GM03348 (cell line): ENCODE data around the gene PKP1.

Source experiments
- DNase-seq: peaks from one replicate; pipeline ENCODE4 v3.0.0; 2012; ENCODE audit warnings: low spot score

The PKP1 gene

DNA sequence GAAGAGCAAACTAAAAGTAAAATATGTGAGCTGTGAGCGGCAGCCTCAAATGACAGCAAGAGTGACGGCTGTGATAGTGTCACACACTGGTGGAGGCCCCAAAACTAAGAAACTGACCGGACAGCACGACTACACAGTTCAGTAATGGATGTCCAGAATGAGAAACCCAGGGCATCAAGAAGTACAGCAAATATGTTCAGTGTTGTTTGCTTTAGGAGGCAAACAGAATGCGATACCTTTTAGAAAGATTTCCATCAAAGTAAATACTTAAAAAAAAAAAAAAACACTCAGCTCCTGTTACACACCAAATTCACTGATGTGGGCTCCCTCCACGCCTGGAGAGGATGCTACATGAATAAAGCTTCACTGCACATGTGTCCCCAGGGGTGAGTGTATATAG, 1.1 kb upstream of the PKP1 start:
- DNase-seq: no peak

DNA sequence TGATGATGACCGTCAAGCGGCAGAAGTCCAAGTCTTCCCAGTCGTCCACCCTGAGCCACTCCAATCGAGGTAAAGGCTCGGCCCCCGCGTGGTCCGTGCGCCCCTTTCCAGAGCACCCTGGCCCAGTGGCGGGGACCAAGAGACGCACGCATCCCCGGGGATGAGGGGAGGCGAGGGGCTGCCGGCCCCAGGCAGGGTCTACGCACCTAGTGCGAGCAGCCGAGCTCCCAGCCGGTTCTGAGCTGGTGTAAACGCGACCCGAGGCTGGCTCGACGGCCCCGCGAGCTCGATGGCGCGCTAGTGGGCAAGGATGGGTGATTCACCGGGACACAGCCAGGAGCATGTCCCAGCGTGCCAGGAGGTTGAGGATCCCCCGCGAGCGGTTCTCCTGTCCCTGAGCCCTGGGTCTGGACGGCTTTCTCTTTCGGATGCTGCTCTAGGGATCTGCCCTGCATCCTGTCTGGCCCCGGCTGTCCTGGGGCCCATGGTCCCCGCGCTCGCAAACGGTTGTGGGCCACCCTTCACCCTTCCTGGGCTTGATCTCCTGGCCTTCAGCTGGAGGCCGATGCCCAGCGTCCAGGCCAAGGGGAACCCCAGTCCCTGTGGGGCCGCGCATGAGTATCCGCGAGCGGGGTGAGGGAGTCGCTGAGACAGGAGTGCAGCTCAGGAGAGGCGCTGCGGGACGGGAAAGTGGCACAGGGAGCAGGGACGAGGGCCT, 689 bp downstream of the PKP1 start:
- DNase-seq: no peak

DNA sequence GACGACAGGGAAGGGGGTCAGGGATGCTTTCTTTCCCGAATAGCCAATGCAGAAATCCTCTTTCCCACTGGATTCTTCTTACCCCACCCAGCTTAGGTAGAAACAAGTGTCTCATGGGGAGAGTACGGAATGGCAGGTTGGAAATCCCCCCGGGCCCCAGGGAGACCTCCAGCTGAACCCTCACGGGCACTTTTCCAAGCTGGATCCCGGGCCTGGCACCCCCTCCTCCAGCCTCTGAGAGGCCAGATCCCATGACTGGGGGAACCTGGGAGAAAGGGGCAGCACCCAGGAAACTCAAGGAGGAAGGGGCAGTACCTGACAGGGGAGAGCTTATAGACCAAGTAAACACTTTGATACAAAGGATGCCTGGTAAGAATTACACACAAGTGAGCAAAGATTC, 1.3 kb downstream of the PKP1 start:
- no peak for DNase-seq

DNA sequence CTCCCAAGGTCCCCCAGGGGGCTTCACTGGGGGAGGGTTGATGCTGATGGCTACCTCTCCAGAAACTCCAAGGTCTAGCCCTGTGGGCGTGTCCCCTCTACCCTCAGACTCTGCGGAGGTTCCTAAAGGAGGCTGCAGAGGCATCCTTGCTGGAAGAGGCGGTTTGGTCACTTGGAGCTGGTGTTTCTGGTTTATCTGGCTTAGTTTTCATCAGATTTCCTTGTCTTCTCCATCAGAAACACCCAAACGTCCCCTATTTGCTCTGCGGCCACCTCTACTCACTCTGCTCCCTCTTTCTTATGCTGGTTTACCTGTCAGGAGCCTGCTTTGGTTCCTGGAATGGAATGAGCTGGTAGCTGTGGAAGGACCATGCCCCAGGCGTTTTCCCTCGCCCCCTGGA, 2.5 kb downstream of the PKP1 start:
- no peak for DNase-seq

DNA sequence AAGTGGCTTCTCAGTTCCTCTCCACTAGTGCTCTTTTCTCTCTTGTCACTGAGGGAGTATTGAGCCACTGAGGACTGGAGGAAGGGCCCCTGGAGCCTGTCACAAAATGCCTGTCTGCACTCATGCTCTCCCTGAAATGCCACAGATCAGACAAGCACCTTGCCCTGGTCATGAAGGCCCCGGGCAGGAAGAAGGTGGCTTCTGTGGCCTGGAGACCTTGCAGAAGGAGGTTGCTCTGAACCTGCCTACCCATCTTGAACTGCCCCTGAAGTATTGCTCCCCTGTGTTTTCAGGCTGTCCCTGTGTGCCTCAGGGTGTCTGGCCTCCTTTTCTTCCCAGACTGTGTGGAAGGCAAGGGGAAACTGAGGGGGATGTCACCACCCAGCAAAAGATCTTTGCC, 3.1 kb downstream of the PKP1 start:
- DNase-seq: no peak

DNA sequence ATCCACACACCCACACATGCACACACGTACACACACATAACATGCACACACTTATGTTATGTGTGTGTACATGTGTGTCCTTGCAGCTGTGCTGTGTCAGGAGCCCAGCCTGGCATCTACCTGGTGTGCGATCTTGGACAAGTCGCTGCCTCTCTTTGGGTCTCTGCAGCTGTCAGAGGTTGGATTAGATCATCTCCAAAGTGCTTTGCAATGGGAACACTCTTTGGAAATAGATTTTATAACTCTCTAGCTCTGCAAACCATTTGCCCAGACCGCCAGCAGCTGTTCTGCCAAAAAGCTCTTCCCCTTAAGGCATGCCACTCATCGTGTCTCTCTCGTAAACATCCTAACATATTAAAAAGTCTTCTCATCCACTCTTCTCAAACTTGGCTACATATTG, 4.7 kb downstream of the PKP1 start:
- DNase-seq: no peak

DNA sequence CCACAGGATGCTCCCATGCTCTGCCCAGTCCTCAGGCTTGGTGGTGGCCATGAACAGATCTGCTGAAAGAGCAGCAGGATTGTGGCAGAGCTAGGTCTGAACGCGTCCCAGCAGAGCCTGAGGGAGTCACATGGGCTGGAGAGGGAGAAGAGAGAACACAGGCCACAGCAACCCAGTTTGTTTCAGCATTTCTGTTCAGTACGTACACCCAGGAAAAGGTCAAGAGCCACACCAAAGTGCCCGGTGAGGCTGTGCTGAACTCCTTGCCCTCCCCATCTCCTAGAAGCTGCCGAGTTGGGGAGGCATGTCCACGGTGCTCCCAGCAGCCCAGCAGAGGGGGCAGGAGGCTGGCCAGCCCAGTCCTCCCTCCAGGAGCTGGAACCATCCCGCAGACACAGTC, 5.5 kb downstream of the PKP1 start:
- no peak for DNase-seq

DNA sequence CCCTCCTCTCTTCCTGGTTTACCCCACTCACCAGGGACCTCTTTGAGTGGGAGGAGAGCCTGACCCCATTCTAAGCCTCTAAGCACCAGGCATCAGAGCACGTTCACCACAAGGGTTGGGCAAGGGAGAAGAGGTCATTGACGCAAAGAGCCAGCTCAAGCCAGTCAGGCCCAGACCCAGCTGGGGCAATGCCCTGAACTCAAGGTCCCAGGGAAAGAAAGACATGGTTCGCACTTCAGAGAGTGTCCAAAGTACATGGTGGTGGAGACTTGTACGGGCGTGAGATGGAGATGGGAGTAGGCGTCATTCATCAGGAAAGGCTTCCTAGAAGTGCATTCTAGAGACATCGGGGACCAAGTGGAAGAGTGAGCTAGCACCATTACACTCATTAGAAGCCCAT, 7.2 kb downstream of the PKP1 start:
- no peak for DNase-seq

DNA sequence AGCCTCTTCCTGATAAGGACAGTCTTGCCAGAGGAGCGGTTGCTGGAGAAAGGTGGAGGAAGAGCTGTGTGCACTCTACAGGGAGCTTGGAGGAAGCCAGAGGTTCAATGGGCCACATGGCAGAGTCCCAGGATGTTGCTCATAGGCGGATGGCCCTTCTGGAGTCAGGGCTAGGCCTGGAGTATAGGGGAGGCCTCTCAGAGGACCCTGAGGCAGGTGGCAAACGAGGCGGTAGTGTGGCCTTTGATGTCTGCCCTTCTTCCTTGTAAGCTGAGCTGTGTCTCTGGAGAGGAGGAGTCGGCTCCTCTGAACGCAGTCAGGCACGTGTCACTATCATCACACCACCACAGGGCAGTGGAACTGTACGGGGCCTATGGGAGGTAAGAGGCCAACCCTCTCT, 8.6 kb downstream of the PKP1 start:
- no peak for DNase-seq

DNA sequence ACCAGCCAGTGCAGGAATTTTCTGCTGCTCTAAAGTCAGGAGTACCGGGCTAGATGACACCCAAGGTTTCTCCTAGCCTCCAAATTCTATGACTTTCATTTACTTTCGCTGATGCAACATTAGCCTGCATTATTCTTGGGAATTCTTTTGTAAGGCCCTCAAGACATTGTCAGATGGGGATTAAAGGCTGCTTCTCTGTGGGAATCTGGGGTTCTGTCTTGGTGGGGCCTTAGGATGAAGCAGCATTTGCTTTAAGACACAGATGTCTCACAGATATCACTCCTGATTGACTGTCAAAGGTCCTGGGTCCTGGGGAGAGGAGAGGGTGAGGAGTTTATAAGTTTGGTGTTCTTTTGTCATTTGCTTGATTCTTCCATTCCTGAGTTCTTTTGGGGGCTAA, 11.6 kb downstream of the PKP1 start:
- no peak for DNase-seq

DNA sequence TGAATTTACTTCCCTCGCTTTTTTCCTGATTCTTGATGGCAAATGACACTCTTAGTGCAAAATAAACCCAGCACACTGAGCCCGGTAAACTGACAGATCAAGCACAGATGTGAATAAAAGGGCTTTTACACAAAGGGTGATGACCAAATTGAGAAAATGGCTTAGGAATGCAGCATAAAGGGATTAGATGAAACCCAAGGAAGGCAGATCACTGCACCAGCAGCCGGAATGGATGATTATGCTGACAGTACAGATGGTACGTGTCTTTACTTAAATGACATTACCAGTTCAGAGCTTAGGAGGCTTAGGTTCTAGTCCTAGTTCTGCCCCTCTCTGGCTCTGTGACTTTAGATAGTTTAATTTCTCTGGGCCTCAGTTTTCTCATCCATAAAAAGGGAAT, 12.0 kb downstream of the PKP1 start:
- DNase-seq: peak; percentile 39

DNA sequence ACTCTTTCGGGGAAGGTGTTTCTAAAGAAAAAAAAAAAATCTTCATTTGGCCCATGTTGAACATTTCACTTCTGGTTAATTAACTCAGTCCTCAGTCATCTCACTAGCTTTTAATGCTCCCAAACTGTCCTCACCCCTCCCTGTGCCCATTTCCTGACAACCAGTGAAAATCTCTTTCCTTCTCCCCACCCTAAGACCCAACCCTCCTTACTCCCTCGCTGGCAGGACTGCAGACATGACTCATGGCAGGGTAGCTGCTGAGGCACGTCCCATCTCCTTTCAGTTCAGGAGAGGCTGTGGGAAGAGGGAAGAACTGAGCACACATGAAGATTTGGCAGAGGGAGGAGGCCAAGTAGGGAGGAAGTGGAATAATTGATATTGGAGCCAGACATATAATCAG, 12.6 kb downstream of the PKP1 start:
- peak; percentile 84 for DNase-seq

DNA sequence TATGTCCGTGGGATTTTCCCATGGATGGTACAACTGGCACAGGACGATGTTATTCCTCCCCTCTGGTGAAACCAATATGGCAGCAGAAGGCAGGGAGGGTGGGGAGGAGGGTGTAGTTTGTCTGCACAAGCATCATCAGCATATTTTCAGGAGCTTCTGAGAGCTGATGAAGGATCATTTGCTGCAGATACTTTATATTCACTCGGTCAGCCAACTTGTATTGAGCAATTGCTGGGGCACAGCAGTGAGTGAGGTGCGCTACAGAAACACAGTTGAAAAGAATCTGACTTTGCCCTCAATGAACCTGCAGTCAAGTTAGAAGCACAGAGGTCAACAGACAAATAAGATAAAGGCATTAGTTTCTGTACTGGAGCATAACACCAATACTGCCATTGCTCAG, 13.0 kb downstream of the PKP1 start:
- DNase-seq: no peak

DNA sequence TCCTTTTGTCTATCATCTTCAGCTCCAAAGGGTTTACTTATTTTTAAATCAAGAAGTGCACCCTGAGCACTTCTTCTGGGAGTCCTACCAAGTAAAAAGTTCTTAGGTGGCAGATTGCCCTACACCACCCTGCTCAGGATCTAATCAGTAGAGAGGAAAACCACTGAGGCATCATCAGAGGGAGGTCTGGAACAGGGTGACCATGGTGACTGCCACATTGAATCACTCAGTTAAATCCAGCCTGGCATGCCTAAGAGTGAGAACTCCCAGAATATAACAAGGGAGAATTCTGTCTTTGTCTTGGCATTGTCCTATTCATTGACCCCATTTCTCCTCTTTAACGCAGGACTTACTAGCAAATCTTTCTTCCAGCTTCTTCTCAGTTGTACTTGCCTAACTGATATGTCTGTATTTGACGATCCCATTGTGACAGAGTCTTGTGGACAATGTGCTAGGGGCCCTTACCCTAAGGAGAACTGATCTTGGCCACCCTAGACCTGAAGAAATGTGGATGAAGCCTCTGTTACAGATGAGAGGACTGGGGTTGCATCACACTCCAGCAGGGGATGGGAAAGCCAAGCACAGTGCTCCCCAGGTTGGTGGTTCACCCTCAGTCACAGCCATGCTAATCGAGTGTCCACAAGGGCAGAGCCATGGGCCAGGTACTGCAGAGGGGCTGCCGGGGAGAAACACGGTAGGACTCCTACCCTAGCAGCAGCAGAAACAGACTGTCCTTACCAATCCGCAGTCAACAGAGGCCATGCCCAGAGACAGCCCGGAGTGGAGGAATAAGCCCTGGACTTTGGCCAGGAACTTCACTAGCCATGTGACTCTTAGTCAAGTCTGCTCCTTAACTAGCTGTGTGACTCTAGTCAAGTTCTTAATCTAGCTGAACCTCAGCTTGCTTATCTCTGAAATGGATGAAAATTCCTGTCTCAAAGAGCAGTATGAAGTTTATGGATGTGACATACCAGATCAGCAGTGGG, 15.4 kb downstream of the PKP1 start:
- DNase-seq: no peak

DNA sequence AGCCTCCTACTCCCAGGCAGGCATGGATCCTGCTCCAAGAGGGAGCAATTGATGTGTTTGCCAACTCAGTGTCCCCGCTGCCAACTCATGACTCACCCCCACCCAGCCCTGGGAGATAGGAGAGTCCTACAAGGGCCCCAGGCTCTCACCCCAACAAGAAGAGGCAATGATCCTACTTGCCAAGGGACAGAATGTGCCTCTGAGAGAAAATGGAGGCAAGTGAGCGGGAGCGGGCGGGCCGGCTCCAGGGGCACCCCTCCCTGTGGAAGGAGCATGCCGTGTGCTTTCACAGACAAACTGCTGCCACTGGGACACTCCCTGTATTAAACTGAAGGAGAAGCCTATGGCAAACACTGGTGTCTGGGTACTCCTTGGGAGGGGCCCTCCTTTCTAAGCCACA, 16.7 kb downstream of the PKP1 start:
- DNase-seq: peak; percentile 78

DNA sequence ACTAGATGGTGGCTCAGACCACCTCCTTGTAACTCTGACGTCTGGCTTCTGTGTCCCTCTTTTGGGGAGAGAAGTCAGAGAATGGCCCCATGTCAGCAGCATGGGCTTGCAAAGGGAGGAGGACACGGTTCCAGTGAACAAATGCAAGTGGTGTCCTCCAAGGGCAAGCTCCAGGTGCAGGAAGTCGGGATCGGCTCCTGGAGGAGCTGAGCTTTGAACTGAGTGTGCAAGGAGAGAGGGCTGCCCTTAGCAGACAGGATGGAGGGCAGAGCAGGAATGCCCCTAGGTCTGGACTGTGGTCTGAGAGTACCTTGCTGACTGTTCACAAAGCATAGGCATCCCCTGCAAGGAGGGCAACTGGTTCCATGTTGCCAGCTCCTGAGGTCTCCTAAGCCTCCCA, 17.3 kb downstream of the PKP1 start:
- no peak for DNase-seq

DNA sequence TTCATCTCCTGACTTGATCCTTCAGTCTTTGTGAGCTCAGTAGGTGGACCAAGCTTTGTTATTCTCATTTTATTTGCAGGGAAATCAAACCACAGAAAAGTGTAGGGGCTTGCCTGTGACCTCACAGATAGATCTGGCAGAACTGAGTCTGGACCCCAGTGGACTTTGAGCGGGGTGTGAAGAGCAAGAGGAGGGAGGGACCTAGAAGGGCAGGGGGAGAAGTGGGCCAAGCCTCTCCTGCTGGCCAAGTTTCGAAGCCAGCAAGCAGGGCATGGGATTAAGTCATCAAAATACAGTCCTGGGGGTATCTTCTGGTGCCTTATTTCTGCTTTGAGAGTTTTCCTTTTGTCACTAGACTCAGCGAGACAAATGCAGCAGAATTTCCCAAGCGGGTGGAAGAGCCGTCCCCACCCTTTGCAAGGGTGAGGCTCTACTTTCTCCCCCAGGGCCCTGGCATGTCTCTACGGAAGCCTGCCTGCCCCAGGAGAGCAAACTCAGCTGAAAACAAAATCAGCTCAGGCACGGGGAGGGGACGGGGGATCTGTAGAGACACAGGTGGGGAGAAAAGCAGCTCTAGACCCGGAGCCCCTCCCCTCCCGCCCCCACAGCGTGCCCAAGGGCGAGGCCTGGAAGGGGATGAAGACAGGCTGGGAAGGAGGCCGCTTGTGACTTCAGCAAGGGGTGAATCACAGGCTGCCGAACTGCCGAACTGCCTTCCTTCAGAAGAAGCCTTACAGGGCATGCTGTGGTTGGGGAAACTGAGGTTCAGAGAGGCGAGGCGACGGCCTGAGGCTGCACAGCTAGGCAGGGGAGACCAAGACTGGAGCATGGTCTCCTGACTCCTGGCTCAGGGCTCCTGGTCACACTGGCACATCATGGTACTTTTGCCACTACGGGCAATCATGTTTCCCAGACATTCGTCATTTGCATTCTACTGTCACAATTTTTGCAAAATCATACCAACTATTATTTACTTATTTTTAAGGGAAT, 19.2 kb downstream of the PKP1 start:
- DNase-seq: no peak

DNA sequence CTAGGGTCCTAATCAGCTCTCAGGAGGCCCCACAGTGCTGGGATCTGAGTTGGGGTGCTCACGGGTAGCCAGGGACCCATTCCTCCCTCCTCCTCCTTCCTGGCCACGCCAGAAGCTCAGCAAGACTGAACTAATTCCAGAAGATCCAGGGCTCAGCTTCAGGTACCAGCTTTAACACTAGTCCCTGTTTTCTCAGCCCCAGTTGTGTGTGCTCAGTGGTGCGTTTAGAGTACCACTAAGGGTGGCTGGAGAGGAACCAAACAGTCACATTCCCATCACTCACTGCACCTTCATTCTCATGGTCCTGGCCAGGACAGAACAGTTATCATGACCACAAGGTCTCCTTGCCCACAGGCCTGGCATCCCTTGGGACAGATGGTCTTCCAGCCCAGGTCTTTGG, 20.8 kb downstream of the PKP1 start:
- DNase-seq: no peak

DNA sequence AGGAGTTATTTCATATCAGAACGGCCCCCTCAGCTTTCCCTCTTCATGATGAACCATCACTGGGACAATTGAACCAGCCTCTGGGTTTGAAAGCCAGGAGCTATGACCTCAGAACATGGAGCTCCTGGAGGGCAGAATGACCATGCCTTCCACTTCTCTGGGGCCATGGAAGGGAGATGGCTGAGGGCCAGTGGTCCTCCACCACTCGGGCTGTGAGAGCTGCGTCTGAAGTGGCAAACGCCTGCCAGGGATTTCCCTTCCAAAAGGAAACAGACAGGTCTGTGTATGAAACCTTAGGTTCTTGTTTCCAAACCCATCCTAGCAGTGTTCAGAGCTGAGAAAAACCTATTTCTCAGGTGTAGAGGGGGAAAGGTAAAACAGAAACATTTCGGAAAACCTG, 22.5 kb downstream of the PKP1 start:
- no peak for DNase-seq

DNA sequence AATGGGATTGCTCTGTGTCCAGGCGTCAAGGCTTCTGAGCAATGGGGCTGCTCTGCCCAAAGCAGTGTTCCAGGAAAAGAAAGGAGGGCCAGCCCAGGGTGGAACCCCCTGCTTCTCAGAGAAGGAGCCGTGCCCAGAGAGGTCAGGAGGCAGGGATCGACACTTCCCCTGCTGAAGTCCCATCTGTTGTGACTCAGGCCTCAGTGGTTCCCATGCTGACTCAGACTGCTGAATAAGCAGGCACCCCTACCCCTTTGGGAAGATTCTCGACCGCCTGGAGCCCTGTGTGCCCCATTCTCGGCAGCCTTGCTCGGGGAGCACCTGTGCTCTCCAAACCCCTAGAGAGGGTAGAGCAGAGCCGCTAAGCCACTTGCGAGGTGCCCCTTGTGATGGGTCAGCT, 23.9 kb downstream of the PKP1 start:
- DNase-seq: peak; percentile 44

DNA sequence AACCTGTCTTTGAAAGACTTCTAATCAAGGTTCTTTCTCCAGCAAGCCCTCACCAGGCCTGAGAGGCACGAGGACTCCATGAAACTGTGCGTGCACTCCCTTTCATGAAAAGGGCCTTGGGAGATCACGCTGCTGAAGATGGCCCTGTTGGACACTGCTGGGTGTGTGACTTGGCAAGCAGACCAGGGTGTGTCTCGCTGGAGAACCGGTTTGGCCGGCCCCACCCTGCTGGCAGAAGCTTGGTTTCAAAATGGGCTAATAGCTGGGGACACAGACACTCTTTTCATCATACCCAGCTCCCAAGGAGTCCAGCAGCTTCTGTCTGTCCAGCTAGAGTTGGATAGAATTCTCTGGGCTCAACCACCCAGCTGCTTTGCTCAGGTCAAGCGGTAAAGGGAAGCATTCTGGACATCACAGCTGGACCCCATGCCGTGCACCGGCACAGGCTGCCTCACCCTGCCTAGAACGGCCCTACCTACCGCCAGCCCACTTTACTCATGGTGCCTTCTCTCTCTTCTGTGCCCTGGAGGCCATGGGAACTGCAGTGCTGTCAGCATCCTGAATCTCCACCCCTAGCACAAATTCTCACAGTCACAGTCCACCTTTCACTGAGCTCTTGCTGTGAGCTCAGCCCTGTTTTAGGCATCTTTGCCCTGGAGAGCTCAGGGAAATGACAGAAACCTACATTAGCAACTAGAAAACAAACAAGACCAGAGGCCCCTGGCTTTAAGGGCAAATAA, 24.6 kb downstream of the PKP1 start:
- DNase-seq: peak; percentile 39

DNA sequence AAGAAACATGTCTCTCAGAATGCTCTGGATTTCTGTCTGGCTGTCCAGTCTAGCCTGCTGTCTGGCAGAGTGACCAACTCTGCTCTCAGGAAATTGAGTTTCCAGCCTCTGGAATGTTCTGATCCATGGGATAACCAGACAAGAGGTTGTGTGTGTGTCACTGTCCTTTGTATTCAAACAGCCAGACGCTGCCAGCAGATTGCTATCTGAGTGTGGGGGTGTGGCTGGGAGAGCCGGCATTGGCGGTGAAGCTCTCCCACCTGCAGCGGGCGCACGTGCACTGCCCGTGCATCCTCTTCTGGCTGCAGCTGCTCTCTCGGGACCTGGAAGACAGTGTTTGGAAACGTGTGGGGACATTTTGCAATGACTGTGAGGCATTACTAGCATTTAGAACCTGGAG, 26.1 kb downstream of the PKP1 start:
- peak; percentile 71 for DNase-seq
